GM21619 (cell line): ENCODE results near the gene RAB1A.
"Not testable (repeated sequence)": the region's sequence is repeated elsewhere in the genome, so short reads cannot be mapped to it uniquely, and the experiment has no call there.

Experiments used
- ATAC-seq: cut with Tn5 transposase; IDR thresholded peaks from one replicate; pipeline ENCODE4 v1.9.1; 2021; ENCODE audit not compliant: unreplicated experiment

RAB1A gene

GRCh38 chr2:65137197-65137775 lies 7.4 kb upstream of the RAB1A start:
- ATAC-seq = no peak

GRCh38 chr2:65136253-65136652 lies 6.3 kb upstream of the RAB1A start:
- ATAC-seq = no peak

DNA sequence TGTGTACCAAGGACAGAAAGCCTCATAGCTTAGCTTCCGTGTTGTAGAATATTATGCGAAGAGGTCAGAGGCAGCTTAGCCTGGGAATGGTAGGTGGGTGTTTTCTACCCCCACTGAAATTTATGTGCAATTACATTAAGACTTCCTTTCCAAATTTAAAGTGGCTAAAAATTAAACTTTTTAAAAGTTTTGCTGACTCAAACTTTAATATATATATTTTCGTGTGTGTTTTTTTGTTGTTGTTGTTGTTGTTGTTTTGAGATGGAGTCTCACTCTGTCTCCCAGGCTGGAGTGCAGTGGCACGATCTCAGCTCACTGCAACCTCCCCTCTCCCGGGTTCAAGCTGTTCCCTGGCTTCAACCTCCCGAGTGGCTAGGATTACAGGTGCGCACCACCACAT lies 4.3 kb upstream of the RAB1A start:
- ATAC-seq = no peak

DNA sequence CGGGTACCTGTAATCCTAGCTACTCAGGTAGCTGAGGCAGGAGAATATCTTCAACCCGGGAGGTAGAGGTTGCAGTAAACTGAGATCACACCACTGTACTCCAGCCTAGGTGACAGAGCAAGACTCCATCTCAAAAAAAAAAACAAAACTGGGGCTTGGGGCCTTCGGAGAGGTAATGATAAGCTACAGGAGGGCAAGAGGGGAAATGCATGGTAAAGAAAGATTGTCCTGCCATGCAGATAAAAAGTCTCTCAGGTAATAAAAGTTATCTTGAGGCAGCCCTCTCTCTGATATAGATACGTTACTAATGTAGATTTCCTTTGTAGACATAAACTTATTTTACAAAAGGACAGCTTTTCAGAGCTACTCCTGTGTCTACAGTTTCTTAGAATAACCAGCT lies 3.7 kb upstream of the RAB1A start:
- ATAC-seq = no peak

DNA sequence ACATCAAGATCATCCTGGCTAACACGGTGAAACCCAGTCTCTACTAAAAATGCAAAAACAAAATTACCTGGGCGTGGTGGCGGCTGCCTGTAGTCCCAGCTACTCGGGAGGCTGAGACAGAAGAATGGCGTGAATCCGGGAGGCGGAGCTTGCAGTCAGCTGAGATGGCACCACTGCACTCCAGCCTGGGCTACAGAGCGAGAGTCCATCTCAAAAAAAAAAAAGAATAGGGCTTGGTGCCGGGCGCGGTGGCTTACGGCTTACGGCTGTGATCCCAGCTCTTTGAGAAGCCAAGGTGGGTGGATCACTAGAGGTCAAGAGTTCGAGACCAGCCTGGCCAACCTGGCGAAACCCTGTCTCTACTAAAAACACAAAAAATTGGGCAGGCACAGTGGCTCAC lies 3.0 kb upstream of the RAB1A start:
- not testable (repeated sequence) for ATAC-seq

- ATAC-seq = peak; percentile 32
These were observed 814 bp upstream of the RAB1A start for GRCh38 chr2:65130664-65131175.

- no peak for ATAC-seq
These were observed 550 bp downstream of the RAB1A start for GRCh38 chr2:65129286-65129825.

DNA sequence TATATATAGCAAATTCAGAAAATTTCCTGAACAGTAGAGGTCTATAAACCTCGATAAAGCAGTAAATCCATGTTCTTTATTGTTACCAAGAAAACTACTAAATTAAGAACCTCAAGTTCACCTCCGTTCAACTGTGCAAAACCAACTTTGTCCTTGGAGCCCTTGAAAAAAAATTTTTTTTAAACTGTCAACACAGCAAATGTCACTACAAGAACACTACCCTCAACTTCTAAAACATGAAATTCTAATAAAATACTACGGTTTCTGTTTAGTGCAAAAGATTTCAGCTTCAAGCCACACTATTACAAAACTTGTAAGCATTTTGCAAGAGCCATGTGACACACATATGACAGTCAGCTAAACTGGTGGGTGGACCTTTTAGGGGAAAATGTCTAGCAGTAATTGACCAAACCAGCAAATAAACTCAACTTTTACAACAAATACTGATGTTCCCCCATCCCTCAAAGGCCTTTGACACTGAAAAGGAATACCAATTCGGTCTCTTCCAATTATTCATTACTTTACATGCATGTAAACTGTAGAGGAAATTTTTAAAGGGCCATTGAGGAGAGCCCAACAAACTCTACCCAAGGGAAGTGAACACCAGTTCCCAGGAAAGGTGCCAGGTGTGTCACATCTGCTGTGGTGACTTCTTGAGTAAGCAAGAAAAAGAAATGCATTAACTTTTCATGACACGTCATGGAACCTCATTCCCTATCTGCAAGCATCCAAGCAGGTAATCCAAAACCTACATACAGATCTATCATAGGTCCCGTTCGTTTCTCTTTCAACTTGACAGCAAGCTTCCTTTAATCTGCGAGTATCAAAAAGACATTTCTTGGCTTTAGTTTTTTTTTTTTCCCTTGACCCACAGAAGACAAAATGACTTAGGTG lies 1.4 kb downstream of the RAB1A start:
- ATAC-seq = no peak

- not testable (repeated sequence) for ATAC-seq
These were observed 4.4 kb downstream of the RAB1A start for GRCh38 chr2:65125457-65125856.

GRCh38 chr2:65122313-65122712 lies 7.6 kb downstream of the RAB1A start:
- no peak for ATAC-seq

- no peak for ATAC-seq
These were observed 8.8 kb downstream of the RAB1A start for GRCh38 chr2:65120990-65121693.

GRCh38 chr2:65116645-65117044 lies 13.3 kb downstream of the RAB1A start:
- no peak for ATAC-seq

DNA sequence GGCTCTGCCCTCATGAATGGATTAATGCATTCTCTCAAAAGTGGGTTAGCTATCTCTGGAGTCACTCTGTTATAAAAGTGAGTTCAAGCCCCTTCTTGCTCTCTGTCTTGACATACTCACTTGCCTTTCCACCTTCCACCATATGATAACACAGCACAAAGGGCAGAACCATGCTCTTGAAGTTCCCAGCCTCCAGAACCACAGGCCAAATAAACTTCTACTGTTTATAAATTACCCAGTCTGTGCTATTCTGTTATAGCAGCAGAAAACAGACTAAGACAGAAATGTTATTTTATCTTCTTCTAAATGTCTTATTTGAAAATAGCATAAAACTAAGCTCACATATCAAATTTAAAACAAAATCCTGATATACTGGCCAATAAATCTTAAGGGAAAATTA lies 15.0 kb downstream of the RAB1A start:
- no peak for ATAC-seq

DNA sequence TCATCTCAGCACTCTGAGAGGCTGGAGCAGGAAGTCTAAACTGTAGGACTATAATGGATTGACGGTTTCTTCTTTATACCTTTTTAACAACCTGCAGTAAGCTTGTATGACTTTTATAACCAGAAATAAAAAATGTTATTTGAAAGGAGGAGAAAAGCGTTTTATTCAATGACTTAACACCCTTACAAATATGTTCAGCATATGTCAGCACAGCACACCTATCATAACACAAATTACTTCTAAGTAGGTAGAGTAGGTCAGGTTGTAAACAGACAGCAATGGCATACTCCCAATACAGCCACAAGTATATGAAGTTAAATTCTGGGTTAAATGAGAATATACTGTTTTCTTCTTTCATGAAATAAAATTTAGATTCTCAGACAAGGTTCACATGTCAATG lies 16.1 kb downstream of the RAB1A start:
- no peak for ATAC-seq

GRCh38 chr2:65113229-65113628 lies 16.7 kb downstream of the RAB1A start:
- ATAC-seq = no peak

- no peak for ATAC-seq
These were observed 17.3 kb downstream of the RAB1A start for GRCh38 chr2:65112633-65113032.

DNA sequence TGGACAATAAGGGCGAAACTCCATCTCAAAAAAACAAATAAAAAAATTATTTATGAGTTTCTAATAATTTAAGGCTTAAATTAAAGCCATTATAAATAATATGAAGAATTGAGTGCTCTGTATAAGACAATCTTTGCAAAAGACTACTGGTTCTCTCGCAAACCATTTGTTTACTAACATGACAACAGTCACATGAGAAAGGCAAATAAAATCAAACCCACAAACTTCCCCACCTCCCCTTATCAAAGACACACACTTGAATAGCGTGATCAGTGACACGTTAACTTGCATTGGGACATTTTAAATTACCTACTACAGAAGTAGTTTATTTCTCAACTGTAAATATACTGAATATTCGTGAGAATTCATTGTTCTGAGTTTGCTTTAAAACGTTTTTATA lies 21.1 kb downstream of the RAB1A start:
- no peak for ATAC-seq

DNA sequence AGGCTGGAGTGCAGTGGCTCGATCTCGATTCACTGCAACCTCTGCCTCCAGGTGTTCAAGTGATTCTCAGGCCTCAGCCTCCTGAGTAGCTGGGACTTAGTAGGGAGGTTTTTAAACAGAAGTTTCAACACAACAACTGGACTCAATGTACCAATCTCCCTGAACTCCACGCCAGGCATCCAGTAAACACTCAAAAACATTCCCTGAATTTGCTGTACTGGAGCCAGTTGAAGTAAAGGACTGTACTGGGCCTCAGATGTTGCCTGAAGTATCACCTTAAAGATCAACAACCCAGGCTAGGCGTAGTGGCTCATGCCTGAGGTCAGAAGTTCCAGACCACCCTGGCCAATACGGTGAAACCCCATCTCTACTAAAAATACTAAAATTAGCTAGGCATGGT lies 22.4 kb downstream of the RAB1A start:
- ATAC-seq = no peak

- no peak for ATAC-seq
These were observed 26.7 kb downstream of the RAB1A start for GRCh38 chr2:65103013-65103715.

DNA sequence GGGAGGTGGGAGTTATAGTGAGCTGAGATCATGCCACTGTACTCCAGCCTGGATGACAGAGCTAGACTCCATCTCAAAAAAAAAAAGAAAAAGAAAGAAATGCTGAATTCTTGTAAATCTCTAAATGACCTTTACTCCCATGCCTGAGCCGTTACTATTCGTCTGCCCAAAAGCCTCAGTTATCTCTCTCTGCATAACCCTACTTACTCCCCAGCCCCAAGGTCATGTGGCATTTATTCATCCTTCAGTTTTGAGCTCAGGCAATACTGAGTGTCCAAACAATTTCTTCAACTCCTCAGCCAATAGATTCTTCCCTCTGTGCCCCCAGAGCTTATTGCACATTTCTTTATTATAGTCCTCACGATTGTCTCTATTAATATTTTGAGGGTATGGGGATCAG lies 28.8 kb downstream of the RAB1A start:
- no peak for ATAC-seq

- ATAC-seq = no peak
These were observed 31.2 kb downstream of the RAB1A start for GRCh38 chr2:65098741-65099140.
